D721Med (cell line): ENCODE results near the gene LTA.

Source experiments
- DNase-seq: peaks from one replicate; pipeline ENCODE4 v3.0.0; 2011; ENCODE audit warnings: low spot score; ENCODE audit not compliant: insufficient read length
- FAIRE-seq: peaks from 2 replicates; lab custom pipeline; 2011; peaks lifted over from hg19 to GRCh38; lab: Jason Lieb, UNC
- TF ChIP-seq, protein P1 (sequence below): IDR thresholded peaks from 2 replicates; pipeline ENCODE4 v1.5.1; 2012; ENCODE audit warnings: mild to moderate bottlenecking, control low read depth; ENCODE audit not compliant: insufficient read depth; ENCODE audit errors: missing control alignments

Gene LTA

DNA sequence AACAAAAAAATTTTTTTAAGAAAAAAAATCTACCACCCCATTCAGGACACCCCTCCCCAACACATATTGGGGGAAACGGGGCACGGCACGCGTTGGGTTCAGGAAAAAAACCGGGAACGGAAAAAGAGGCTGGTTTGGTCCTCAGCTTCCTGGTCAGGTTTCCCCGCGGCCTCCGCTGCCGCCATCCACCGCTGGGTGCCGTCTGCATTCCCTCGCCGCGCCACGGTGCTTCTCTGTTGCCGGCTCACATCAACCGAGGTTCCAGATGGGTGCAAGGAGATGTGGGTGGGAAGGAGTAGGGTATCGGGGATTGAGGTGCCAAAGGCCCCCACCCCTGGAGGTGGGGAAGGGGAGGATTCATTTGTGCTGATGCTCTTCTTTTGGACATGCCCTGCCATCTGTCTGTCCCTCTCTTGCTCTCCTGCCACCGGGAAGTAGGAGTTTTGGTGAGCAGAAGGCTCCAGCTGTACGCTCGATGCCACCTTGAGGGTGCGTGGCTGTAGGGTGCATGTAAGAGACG lies 37.5 kb upstream of the LTA start:
- no peak for FAIRE-seq
- TF ChIP-seq, protein P1, sequence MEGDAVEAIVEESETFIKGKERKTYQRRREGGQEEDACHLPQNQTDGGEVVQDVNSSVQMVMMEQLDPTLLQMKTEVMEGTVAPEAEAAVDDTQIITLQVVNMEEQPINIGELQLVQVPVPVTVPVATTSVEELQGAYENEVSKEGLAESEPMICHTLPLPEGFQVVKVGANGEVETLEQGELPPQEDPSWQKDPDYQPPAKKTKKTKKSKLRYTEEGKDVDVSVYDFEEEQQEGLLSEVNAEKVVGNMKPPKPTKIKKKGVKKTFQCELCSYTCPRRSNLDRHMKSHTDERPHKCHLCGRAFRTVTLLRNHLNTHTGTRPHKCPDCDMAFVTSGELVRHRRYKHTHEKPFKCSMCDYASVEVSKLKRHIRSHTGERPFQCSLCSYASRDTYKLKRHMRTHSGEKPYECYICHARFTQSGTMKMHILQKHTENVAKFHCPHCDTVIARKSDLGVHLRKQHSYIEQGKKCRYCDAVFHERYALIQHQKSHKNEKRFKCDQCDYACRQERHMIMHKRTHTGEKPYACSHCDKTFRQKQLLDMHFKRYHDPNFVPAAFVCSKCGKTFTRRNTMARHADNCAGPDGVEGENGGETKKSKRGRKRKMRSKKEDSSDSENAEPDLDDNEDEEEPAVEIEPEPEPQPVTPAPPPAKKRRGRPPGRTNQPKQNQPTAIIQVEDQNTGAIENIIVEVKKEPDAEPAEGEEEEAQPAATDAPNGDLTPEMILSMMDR: no peak
- no peak for DNase-seq

DNA sequence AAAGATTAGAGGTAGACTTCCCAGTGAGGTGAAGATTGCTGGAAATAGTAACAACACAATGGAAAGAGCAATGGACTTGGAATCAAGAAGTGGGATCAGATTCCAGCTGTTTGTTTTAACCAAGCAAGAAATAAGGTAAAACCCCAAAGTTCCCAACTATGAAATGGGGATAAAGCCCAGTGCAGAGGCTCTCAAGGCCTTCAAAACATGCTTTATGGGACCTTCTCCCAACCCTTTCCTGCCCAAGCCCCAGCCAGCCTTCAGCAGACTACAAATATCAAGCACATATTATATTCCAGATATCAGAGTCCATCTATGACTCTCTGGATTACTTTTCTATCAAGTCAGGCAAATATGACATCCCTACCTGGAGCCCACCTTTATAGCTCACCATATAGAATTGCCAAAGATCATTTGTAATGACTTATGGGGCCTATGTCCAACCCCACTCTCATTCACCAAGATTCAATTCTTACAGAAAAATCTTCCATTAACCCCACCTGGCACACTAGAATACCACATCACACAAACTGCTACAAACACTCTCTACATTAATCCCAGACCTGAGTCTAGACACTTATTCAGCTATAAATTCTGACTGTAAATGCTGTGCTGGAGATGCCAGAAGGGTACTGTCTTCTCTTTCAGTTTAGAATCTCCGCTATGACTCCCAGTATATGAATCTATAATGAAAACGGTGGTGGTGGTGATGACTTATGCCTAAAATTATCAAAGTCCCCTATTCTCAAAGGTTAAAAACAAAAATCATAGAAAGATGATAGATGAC lies 36.4 kb upstream of the LTA start:
- DNase-seq (no peak), FAIRE-seq (no peak)
- TF ChIP-seq, protein P1: no peak

DNA sequence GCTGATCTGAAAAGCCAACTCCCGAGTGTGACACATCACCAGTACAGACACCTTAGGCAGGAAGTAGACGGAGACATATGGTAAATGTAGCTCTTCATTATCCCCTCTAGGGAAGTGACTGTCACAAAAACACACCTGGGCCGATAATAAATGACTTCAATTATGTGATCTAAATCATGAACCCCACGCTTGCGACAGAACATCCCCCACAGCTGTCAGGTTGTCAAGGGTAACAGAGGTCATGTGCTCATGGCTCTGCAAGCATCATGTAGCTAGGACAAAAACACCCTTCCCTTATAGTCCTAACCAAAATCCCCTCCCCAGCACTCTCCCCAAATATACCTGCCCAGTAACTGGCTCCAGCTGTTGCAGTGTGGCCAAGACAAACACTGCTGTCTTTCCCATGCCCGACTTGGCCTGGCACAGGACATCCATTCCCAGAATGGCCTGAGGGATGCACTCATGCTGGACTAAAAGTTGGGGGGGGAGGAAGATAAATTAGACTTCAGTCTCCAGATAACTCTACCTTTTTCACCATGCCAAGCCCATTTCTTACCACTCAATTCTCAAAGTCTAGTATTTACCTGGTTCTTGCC lies 33.2 kb upstream of the LTA start:
- TF ChIP-seq, protein P1: no peak
- no peak for FAIRE-seq

DNA sequence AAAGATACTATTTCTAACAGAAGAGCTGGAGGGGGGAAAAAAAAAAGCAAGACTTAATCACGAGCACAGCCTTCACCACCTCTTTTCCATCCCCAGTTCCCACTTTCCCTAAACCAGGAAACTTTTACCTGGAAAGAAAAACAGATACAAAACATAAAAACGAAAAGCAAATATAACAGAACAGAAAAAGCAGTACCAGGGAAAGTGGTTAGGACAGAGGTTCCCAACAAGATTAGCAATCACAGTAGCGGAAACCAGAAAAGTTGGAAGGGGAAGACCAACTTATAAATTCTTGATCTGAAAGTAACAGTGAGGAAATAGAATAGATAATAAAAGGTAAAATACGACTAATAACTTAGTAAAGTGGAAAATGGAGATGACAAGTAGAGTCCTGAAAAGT lies 31.4 kb upstream of the LTA start:
- DNase-seq (no peak), FAIRE-seq (no peak)
- TF ChIP-seq, protein P1: no peak

More for the DNA sequence above, 33.2 kb upstream of the LTA start:
- no peak for DNase-seq

DNA sequence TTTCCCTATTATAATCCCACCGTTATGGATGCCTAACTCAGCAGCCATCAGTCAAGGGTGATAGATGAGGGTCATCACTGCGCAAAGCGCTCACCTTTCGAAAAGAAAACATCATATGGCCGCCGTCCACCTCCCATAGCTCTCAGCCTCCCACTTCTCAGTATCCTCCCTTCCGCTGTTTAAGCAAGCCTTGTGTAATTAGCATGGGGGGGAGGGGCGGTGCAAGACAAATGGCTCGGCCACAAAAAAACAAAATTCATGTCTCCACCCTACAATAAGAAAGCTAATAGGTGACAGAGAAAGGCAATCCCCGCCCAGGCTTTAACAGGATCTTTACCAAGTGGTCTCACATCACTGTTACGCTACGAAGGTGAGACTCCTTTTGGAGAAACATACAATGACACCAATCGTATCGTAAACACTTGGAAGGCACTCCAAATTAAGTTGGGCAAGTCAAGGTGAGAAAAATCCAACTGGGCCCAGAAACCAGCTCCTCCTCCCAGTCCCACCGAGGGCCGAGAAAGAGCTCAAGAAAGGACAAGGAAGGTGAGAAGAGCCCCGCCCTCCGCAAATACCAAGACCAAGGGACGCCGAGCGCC lies 30.9 kb upstream of the LTA start:
- FAIRE-seq (no peak), DNase-seq (no peak)

DNA sequence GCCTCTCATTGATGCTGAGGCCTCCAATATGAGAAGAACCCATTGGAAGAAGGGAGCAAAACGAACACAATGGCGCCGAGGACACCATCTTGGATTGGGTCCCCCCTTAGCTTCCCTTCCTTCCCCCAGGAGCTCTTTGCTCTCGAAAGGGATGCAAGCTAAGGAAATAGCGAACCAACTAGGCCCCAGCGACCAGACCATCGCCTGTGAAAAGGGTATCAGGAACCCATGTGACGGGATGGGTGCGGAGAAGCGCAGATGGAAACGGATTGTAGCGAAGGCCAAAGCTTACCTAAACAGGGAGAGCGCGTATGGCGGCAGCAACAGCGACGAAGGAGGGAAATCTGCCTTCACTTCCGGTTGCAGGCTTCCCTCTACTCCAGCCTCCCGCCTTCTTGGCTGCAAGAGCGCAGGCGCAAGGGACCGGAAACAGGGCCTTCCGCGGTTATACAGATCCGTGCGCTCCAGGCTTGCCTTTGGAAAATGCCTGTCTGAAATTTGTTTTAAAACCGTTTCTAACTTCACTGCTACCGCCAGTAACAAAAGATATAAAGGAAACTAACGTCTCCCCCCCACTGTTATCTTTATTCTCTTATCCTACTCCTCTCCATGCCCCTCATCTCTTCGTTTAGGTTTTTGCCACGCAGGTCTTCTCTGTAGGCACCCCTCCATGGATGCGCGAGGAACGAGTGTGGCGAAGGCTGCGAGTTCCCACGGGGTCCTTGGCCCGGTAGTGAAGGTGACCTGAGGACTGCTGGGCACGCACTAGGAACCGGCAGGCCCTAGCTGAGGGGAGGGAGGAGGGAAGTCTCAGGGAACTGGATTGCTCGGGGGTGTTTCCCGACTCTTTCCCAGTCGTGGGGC lies 30.2 kb upstream of the LTA start, which contains the start of gene DDX39B:
DDX39B (minus strand) TSS at position 346 of the 864 bp plus-strand sequence. CDS start 1,471 bp downstream, outside the sequence.
- TF ChIP-seq, protein P1: no peak
- peak; percentile 51 for DNase-seq
- no peak for FAIRE-seq

More for the DNA sequence above, 30.9 kb upstream of the LTA start:
- TF ChIP-seq, protein P1: no peak
